Esophagus squamous epithelium (tissue), 5 donors: ENCODE results near the gene UBAC2. TPM values are rescaled to one million over a fixed set of nuclear protein-coding genes. Genes with fewer than 3 reads are reported as not detected.

Source experiments
- DNase-seq: peaks from one replicate; lab custom pipeline; 2025; lab: John Stamatoyannopoulos, UW
- H3K27ac ChIP-seq, 4 donors: fragments of 200-600 bp; sonication (generic); one replicate each; pipeline ENCODE4 v1.5.1; 2016 to 2019; ENCODE audit warnings: mild to moderate bottlenecking in 1 of 4
- H3K27me3 ChIP-seq, 4 donors: fragments of 200-600 bp; sonication (generic); 1 replicate in 3 of 4; 2 replicates in 1 of 4; pipeline versions ENCODE4 v1.5.1 to v1.6.0; 2017 to 2021; ENCODE audit warnings: antibody characterized with exemption in 1 of 4
- H3K36me3 ChIP-seq, 3 donors: fragments of 200-600 bp; sonication (generic); one replicate each; pipeline ENCODE4 v1.5.1; 2016 to 2019
- H3K4me1 ChIP-seq, 3 donors: fragments of 200-600 bp; sonication (generic); one replicate each; pipeline ENCODE4 v1.5.1; 2017 to 2019
- H3K4me3 ChIP-seq, 4 donors: fragments of 200-600 bp; sonication (generic); 1 replicate in 3 of 4; 2 replicates in 1 of 4; pipeline ENCODE4 v1.5.1; 2016 to 2019; ENCODE audit warnings: mild to moderate bottlenecking in 2 of 4, moderate library complexity in 1 of 4
- H3K9me3 ChIP-seq, 3 donors: fragments of 200-600 bp; sonication (generic); one replicate each; pipeline ENCODE4 v1.5.1; 2016 to 2019
- CTCF ChIP-seq, 6 experiments: fragments of 450-650 bp in 4 of 6; fragments of 200-600 bp in 2 of 6; sonication (generic) in 2 of 6; IDR thresholded peaks; one replicate each; pipeline ENCODE4 v1.5.1; 2016 to 2019; ENCODE audit warnings: antibody characterized with exemption in 6 of 6, mild to moderate bottlenecking in 4 of 6, moderate library complexity in 4 of 6
- POLR2A ChIP-seq, 4 donors: fragments of 450-650 bp; IDR thresholded peaks; one replicate each; pipeline ENCODE4 v1.6.1; 2017; ENCODE audit warnings: antibody characterized with exemption in 4 of 4, mild to moderate bottlenecking in 4 of 4, moderate library complexity in 3 of 4
- WGBS, 2 donors: methylation state at CpG; one replicate each; pipeline ENCODE4 v1.1.5; 2018; 5-methylcytosine and 5-hydroxymethylcytosine counted together
- intact Hi-C: fragments of 100-400 bp; cut with DNase I; formaldehyde crosslinking; loops from one replicate; pipeline ENCODE4 v1.15.0; 2022
- total RNA-seq, 4 donors: library from RNA; depleted of rRNA; stranded (reverse); fragments of >200 nt; gene quantifications; one replicate each; pipeline ENCODE4 v1.1.0, GENCODE V29; 2016
- donor health status: DM: yes; HTN: yes; CAD: no.

UBAC2 gene
- total RNA-seq, 4 donors from 2014 or later: 60.8 to 84.6 (median 75.0) TPM

- Histone ChIP-seq H3K27me3 (no peaks in the 10 kb centered on the region), H3K9me3 (no peaks in the 10 kb centered on the region), H3K4me3 (no peak overlapping the region), H3K27ac (no peak overlapping the region), H3K36me3 (peaks cover 0 to 59% (median 0%) of the 10 kb centered on the region in 3 donors), H3K4me1 (peaks cover 0 to 20% (median 7%) of the 10 kb centered on the region in 3 donors)
- no peak for DNase-seq
- no peak for TF ChIP-seq CTCF (IDR thresholded peaks at IDR 0.05)
- TF ChIP-seq POLR2A (IDR thresholded peaks at IDR 0.05): no peak
- WGBS, 2 donors: 89 to 90% methylated on average over 2 of the region's 2 CpGs
- intact Hi-C loops: no loop called here
Measured at GRCh38 chr13:99327126-99327525, 126.5 kb downstream of the UBAC2 start.

- DNase-seq: no peak
- Histone ChIP-seq H3K4me3 (no peak overlapping the region), H3K4me1 (peaks cover 0 to 13% (median 2%) of the 10 kb centered on the region in 3 donors), H3K9me3 (no peaks in the 10 kb centered on the region), H3K27me3 (no peaks in the 10 kb centered on the region), H3K27ac (no peak overlapping the region), H3K36me3 (peaks cover 0 to 66% (median 0%) of the 10 kb centered on the region in 3 donors)
- intact Hi-C loops: no loop called here
- no peak for TF ChIP-seq CTCF (IDR thresholded peaks at IDR 0.05)
- WGBS, 2 donors: 97 to 100% methylated on average over 2 of the region's 2 CpGs
Measured at GRCh38 chr13:99327761-99328160, 127.1 kb downstream of the UBAC2 start.

- no peak for TF ChIP-seq CTCF (IDR thresholded peaks at IDR 0.05)
- no peak for TF ChIP-seq POLR2A (IDR thresholded peaks at IDR 0.05)
- peaks cover 0 to 4% (median 0%) of the 10 kb centered on the region in 3 donors for H3K4me1 ChIP-seq
- H3K27ac ChIP-seq: no peak overlapping the region
- H3K27me3 ChIP-seq: no peaks in the 10 kb centered on the region
- no peak for DNase-seq
- intact Hi-C loops: no loop called here
- no peaks in the 10 kb centered on the region for H3K9me3 ChIP-seq
- peaks cover 0 to 61% (median 0%) of the 10 kb centered on the region in 3 donors for H3K36me3 ChIP-seq
- 88 to 100% methylated on average over 1 of the region's 1 CpG for WGBS, 2 donors
- H3K4me3 ChIP-seq: no peak overlapping the region
Measured at GRCh38 chr13:99329477-99329876, 128.8 kb downstream of the UBAC2 start.

- H3K9me3 ChIP-seq: no peaks in the 10 kb centered on the region
- no peak overlapping the region for H3K4me3 ChIP-seq
- no peaks in the 10 kb centered on the region for H3K27me3 ChIP-seq
- H3K27ac ChIP-seq: no peak overlapping the region
- intact Hi-C loops: no loop called here
- no peak for DNase-seq
- no peaks in the 10 kb centered on the region for H3K4me1 ChIP-seq
- TF ChIP-seq POLR2A (IDR thresholded peaks at IDR 0.05) (no peak), CTCF (IDR thresholded peaks at IDR 0.05) (no peak)
- WGBS, 2 donors: 69% methylated on average over 6 of the region's 6 CpGs
- H3K36me3 ChIP-seq: peaks cover 0 to 59% (median 0%) of the 10 kb centered on the region in 3 donors
Measured at GRCh38 chr13:99330942-99331341, 130.3 kb downstream of the UBAC2 start.

- H3K36me3 ChIP-seq: peaks cover 0 to 67% (median 0%) of the 10 kb centered on the region in 3 donors
- intact Hi-C loops: no loop called here
- H3K27ac ChIP-seq: no peak overlapping the region
- 84 to 87% methylated on average over 5 of the region's 5 CpGs for WGBS, 2 donors
- TF ChIP-seq CTCF (IDR thresholded peaks at IDR 0.05) (no peak), POLR2A (IDR thresholded peaks at IDR 0.05) (no peak)
- no peaks in the 10 kb centered on the region for H3K27me3 ChIP-seq
- no peaks in the 10 kb centered on the region for H3K4me1 ChIP-seq
- H3K9me3 ChIP-seq: no peaks in the 10 kb centered on the region
- no peak overlapping the region for H3K4me3 ChIP-seq
- no peak for DNase-seq
Measured at GRCh38 chr13:99331881-99332293, 131.2 kb downstream of the UBAC2 start.
